Breast epithelium (tissue), 4 donors: ENCODE measurements around the gene MAPT. TPM values are rescaled to one million over a fixed set of nuclear protein-coding genes. Genes with fewer than 3 reads are reported as not detected.

ENCODE experiments used
- DNase-seq, 2 donors: peaks; one replicate each; pipeline ENCODE4 v3.0.0-alpha.2; 2019; ENCODE audit warnings: low spot score in 2 of 2
- H3K27ac ChIP-seq, 2 donors: fragments of 200-600 bp; sonication (generic) in 1 of 2; one replicate each; pipeline ENCODE4 v1.5.1; 2016 to 2019; ENCODE audit warnings: mild to moderate bottlenecking in 1 of 2
- H3K27me3 ChIP-seq, 2 donors: fragments of 200-600 bp; sonication (generic) in 1 of 2; one replicate each; pipeline versions ENCODE4 v1.5.1 to v1.6.0; 2017 to 2019; ENCODE audit warnings: control low read depth in 1 of 2, mild to moderate bottlenecking in 1 of 2
- H3K36me3 ChIP-seq: fragments of 200-600 bp; one replicate; pipeline ENCODE4 v1.5.1; 2019
- H3K4me1 ChIP-seq, 2 donors: fragments of 200-600 bp; sonication (generic); one replicate each; pipeline ENCODE4 v1.5.1; 2016 to 2019; ENCODE audit warnings: control low read depth in 1 of 2
- H3K4me3 ChIP-seq, 3 donors: fragments of 200-600 bp; sonication (generic); 1 replicate in 2 of 3; 2 replicates in 1 of 3; pipeline ENCODE4 v1.5.1; 2016 to 2019; ENCODE audit warnings: mild to moderate bottlenecking in 3 of 3, moderate library complexity in 2 of 3
- H3K9me3 ChIP-seq, 2 donors: fragments of 200-600 bp; sonication (generic) in 1 of 2; one replicate each; pipeline ENCODE4 v1.5.1; 2016 to 2019; ENCODE audit warnings: control low read depth in 1 of 2
- POLR2A ChIP-seq: fragments of 450-650 bp; IDR thresholded peaks from one replicate; pipeline ENCODE4 v1.6.1; 2016; ENCODE audit warnings: antibody characterized with exemption, mild to moderate bottlenecking, moderate library complexity
- POLR2AphosphoS5 ChIP-seq, 3 donors: sonication (generic); formaldehyde crosslinking; IDR thresholded peaks; one replicate each; pipeline ENCODE4 v1.6.1; 2017; ENCODE audit warnings: antibody characterized with exemption in 3 of 3
- intact Hi-C: fragments of 100-400 bp; cut with DNase I; formaldehyde crosslinking; loops from one replicate; pipeline ENCODE4 v1.15.1; 2023; ENCODE audit warnings: low total_unique reads
- total RNA-seq, 3 donors: library from RNA; depleted of rRNA; stranded (reverse); fragments of >200 nt; gene quantifications; one replicate each; pipeline ENCODE4 v1.1.0, GENCODE V29; 2016
- TF ChIP-seq, protein P1 (sequence below), 3 donors: fragments of 450-650 bp; IDR thresholded peaks; one replicate each; pipeline ENCODE4 v1.5.1; 2016 to 2017; ENCODE audit warnings: antibody characterized with exemption in 3 of 3, mild to moderate bottlenecking in 3 of 3, moderate library complexity in 3 of 3

Gene MAPT
- total RNA-seq, 3 donors from 2014 or later = 9.9 to 15.1 (median 12.4) TPM

DNA sequence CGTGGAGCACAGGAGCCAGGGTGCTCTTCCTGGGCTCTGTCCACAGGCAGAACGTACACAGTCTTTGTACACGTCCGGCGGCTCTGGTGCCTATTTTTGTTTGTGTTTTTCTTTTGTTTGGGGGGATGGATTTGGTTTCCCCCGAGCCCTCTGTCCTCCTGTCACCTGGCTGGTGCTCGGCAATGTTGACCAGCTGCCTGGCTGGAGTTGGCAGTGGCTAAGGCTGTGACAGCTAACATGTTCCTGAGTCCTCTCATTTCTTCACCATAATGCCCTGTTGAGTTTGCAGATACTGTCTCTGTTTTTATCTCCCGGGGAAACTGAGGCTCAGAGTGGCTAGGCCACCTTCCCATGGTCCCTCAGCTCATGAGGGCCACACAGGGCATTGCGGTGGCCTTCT is 25.7 kb downstream of the MAPT start:
- no peak overlapping the region for H3K27ac ChIP-seq
- intact Hi-C loops = no loop called here
- H3K36me3 ChIP-seq = no peaks in the 10 kb centered on the region
- H3K27me3 ChIP-seq = no peaks in the 10 kb centered on the region
- no peak for DNase-seq
- no peaks in the 10 kb centered on the region for H3K9me3 ChIP-seq
- no peaks in the 10 kb centered on the region for H3K4me1 ChIP-seq
- no peak for TF ChIP-seq POLR2A
- no peak for TF ChIP-seq POLR2AphosphoS5 (IDR thresholded peaks at IDR 0.05)
- TF ChIP-seq, protein P1, sequence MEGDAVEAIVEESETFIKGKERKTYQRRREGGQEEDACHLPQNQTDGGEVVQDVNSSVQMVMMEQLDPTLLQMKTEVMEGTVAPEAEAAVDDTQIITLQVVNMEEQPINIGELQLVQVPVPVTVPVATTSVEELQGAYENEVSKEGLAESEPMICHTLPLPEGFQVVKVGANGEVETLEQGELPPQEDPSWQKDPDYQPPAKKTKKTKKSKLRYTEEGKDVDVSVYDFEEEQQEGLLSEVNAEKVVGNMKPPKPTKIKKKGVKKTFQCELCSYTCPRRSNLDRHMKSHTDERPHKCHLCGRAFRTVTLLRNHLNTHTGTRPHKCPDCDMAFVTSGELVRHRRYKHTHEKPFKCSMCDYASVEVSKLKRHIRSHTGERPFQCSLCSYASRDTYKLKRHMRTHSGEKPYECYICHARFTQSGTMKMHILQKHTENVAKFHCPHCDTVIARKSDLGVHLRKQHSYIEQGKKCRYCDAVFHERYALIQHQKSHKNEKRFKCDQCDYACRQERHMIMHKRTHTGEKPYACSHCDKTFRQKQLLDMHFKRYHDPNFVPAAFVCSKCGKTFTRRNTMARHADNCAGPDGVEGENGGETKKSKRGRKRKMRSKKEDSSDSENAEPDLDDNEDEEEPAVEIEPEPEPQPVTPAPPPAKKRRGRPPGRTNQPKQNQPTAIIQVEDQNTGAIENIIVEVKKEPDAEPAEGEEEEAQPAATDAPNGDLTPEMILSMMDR (IDR thresholded peaks at IDR 0.05) = no peak
- H3K4me3 ChIP-seq = no peak overlapping the region

DNA sequence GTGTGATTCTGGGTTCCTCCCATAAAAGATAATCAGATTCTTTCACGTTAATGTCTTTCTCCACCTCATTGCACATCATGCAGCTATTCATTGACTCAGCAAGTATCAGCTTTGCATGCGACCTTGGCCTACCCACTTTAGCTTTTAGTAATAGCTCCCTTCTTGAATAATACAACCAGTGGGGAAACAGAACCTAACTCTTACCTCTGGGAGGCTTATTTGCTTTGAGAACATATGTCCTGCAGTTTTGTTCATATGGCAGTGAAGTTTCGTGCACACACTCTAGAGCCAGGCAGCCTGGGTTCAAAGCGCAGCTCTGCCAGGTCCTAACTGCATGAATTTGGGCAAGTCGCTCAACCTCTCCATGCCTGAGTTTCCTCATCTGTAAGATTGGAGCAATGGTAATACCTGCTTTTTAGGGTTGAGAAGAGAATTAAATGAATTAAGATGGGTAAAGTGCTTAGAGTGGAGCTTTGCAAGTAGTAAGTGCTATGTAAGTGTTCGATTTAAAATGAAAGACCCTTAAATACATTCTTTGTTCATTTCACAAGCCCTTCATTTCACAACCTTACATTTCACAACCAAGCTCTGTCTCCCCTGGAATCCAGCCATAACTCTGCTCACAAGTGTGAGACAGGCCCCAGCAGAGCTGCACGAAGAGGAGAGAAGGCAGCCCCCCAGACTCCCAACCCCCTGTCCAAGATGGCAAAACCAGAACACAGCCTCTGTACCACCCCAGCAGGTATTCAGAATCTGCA is 29.3 kb downstream of the MAPT start:
- Histone ChIP-seq H3K27ac (no peak overlapping the region), H3K36me3 (no peaks in the 10 kb centered on the region), H3K4me3 (no peak overlapping the region), H3K27me3 (no peaks in the 10 kb centered on the region), H3K4me1 (no peaks in the 10 kb centered on the region), H3K9me3 (peaks cover 8 to 9% of the 10 kb centered on the region in 2 donors)
- intact Hi-C loops = no loop called here
- no peak for DNase-seq
- TF ChIP-seq POLR2A (no peak), POLR2AphosphoS5 (IDR thresholded peaks at IDR 0.05) (no peak)
- TF ChIP-seq, protein P1 (IDR thresholded peaks at IDR 0.05) = no peak

DNA sequence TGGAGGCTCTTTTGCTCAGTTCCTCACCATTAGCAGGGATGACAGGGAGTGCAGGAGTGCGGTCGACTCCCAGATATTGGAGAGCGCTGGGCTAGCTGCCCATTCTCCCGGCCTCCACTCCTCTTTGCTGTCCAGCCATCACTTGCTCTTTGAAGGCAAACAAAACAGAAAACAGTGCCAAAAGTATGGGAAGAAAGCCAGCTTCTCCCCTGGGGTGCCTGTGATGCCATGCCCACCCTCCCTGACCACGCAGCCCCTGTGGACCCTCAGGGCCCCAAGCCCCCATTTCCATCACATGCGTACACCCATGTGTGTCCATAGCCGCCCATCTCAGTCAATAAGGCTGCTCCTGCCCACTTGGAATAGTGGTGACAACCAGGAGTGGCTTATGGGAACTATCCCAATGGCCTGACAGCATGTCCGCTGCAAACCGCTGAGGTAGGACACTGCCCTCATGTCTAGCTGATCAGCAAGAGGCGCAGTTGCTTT is 30.0 kb downstream of the MAPT start:
- no peak for DNase-seq
- intact Hi-C loops = no loop called here
- no peaks in the 10 kb centered on the region for H3K27me3 ChIP-seq

DNA sequence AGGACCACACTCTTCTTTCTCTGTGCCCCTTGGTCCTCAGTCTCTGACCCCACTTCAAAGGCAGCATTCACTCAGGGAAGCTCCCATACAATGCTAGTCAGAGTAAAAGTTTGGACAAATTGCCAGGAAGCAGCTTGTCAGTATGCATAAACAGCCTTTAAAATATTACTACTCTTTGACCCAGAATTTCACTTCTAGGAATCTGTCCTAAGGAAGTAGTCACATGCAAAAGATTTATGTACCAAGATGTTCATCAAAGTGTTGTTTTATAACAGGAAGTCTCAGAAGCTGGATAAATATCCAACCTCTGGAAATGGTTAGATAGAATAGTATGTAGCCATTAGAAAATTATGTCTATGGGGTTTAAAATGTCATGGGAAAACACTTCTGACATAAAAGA is 31.0 kb downstream of the MAPT start:
- no peak for DNase-seq
- no peaks in the 10 kb centered on the region for H3K36me3 ChIP-seq
- no peaks in the 10 kb centered on the region for H3K27me3 ChIP-seq
- TF ChIP-seq, protein P1 (IDR thresholded peaks at IDR 0.05) = no peak
- TF ChIP-seq POLR2AphosphoS5 (IDR thresholded peaks at IDR 0.05) (no peak), POLR2A (no peak)
- H3K9me3 ChIP-seq = peaks cover 10 to 16% of the 10 kb centered on the region in 2 donors
- no peaks in the 10 kb centered on the region for H3K4me1 ChIP-seq
- intact Hi-C loops = no loop called here
- no peak overlapping the region for H3K4me3 ChIP-seq
- H3K27ac ChIP-seq = no peak overlapping the region

More for the DNA sequence above, 30.0 kb downstream of the MAPT start:
- TF ChIP-seq POLR2AphosphoS5 (IDR thresholded peaks at IDR 0.05) = no peak
- TF ChIP-seq POLR2A = no peak
- TF ChIP-seq, protein P1 (IDR thresholded peaks at IDR 0.05) = no peak
- Histone ChIP-seq H3K4me1 (no peaks in the 10 kb centered on the region), H3K4me3 (no peak overlapping the region), H3K27ac (no peak overlapping the region), H3K9me3 (peaks cover 10 to 16% of the 10 kb centered on the region in 2 donors), H3K36me3 (no peaks in the 10 kb centered on the region)

DNA sequence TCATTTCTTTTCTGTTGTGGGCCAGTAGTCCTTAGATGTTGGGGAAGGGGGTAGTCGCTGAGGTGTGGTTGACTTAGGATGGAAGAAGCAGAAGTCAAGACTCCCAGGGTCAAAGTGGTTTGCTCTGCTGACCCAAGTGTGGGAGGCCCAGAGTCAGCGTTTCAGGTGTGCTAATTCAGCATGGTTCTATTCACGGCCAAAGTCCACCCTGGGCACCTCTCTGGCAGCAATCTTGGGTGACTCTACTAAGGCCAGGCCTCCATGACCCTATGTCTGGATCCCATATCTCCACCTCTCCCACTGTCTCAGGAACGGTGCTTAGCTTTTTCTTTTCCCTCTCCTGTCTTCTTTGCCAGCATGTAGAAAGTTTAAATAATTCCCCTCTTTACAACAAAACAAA is 32.9 kb downstream of the MAPT start:
- Histone ChIP-seq H3K36me3 (no peaks in the 10 kb centered on the region), H3K27ac (no peak overlapping the region), H3K9me3 (peaks cover 10 to 16% of the 10 kb centered on the region in 2 donors), H3K27me3 (no peaks in the 10 kb centered on the region), H3K4me1 (no peaks in the 10 kb centered on the region), H3K4me3 (no peak overlapping the region)
- DNase-seq = no peak
- no peak for TF ChIP-seq POLR2A
- intact Hi-C loops = no loop called here
